Transverse colon (tissue), 4 donors: ENCODE data around the gene NPIPB6. TPM values are rescaled to one million over a fixed set of nuclear protein-coding genes. Genes with fewer than 3 reads are reported as not detected.

Experiments used
- DNase-seq: peaks from one replicate; pipeline ENCODE4 v3.0.0-alpha.2; 2019
- H3K27ac ChIP-seq, 4 donors: fragments of 200-600 bp; sonication (generic); 2 replicates each; pipeline ENCODE4 v1.5.1; 2016 to 2018; ENCODE audit warnings: inconsistent platforms in 4 of 4
- H3K27me3 ChIP-seq: fragments of 200-600 bp; sonication (generic); 2 replicates; pipeline ENCODE4 v1.5.1; 2017; ENCODE audit warnings: inconsistent platforms
- H3K36me3 ChIP-seq, 4 donors: fragments of 200-600 bp; sonication (generic); 2 replicates each; pipeline ENCODE4 v1.5.1; 2017 to 2019; ENCODE audit warnings: inconsistent platforms in 4 of 4
- H3K4me1 ChIP-seq, 4 donors: fragments of 200-600 bp; sonication (generic); 2 replicates each; pipeline ENCODE4 v1.5.1; 2017 to 2020; ENCODE audit warnings: inconsistent platforms in 4 of 4
- H3K4me3 ChIP-seq, 4 donors: fragments of 200-600 bp; sonication (generic); 1 replicate in 1 of 4; 2 replicates in 3 of 4; pipeline versions ENCODE4 v1.5.1 to v1.6.1; 2017 to 2019; ENCODE audit warnings: inconsistent platforms in 4 of 4
- H3K9me3 ChIP-seq, 2 donors: fragments of 200-600 bp; sonication (generic); 2 replicates each; pipeline ENCODE4 v1.5.1; 2017 to 2019; ENCODE audit warnings: inconsistent platforms in 2 of 2
- CTCF ChIP-seq, 5 experiments: fragments of 200-600 bp in 3 of 5; fragments of 450-650 bp in 2 of 5; sonication (generic) in 3 of 5; IDR thresholded peaks; 1 replicate in 2 of 5; 2 replicates in 3 of 5; pipeline ENCODE4 v1.5.1; 2016 to 2017; ENCODE audit warnings: antibody characterized with exemption in 5 of 5, inconsistent platforms in 3 of 5, mild to moderate bottlenecking in 2 of 5, moderate library complexity in 1 of 5
- EP300 ChIP-seq: sonication (generic); formaldehyde crosslinking; IDR thresholded peaks from one replicate; pipeline ENCODE4 v1.6.1; 2017; ENCODE audit warnings: antibody characterized with exemption, low read depth
- POLR2A ChIP-seq: fragments of 450-650 bp; IDR thresholded peaks from one replicate; pipeline ENCODE4 v1.6.1; 2016; ENCODE audit warnings: antibody characterized with exemption, mild to moderate bottlenecking, moderate library complexity
- POLR2AphosphoS5 ChIP-seq, 3 donors: sonication (generic); formaldehyde crosslinking; IDR thresholded peaks; one replicate each; pipeline ENCODE4 v1.6.1; 2016; ENCODE audit warnings: antibody characterized with exemption in 3 of 3
- WGBS, 2 donors: methylation state at CpG; one replicate each; pipeline ENCODE4 v1.1.5; 2018; ENCODE audit warnings: low coverage in 1 of 2; 5-methylcytosine and 5-hydroxymethylcytosine counted together
- in situ Hi-C, 4 donors: fragments of 200-750 bp; cut with MboI; loops; one replicate each; pipeline versions ENCODE4 v1.15.0 to v1.15.1; 2017; ENCODE audit warnings: low sequenced_read_pairs in 3 of 4, low pct_ligation_motif_present in 1 of 4, low pct_unique_long_range_greater_than_20kb in 1 of 4
- intact Hi-C: fragments of 100-400 bp; cut with DNase I; formaldehyde crosslinking; loops from one replicate; pipeline ENCODE4 v1.15.1; 2023; ENCODE audit warnings: low total_unique reads
- total RNA-seq, 4 donors: library from RNA; depleted of rRNA; stranded (reverse); fragments of >200 nt; gene quantifications; one replicate each; pipeline ENCODE4 v1.1.0, GENCODE V29; 2016

Gene NPIPB6
- total RNA-seq, 4 donors from 2014 or later = 5.8 to 12.7 TPM; not detected in 2

- Histone ChIP-seq H3K9me3 (no peaks in the 10 kb centered on the region), H3K4me1 (no peaks in the 10 kb centered on the region), H3K36me3 (no peaks in the 10 kb centered on the region), H3K4me3 (no peak overlapping the region), H3K27ac (no peak overlapping the region), H3K27me3 (no peaks in the 10 kb centered on the region)
- TF ChIP-seq CTCF (IDR thresholded peaks at IDR 0.05) (no peak), EP300 (no peak), POLR2AphosphoS5 (IDR thresholded peaks at IDR 0.05) (no peak), POLR2A (no peak)
- in situ Hi-C loops = no loop called here
- intact Hi-C loops = no loop called here
- no peak for DNase-seq
These were observed 60.2 kb downstream of the NPIPB6 start for GRCh38 chr16:28303132-28303531.

- in situ Hi-C loops = no loop called here
- TF ChIP-seq CTCF (IDR thresholded peaks at IDR 0.05) (no peak), EP300 (no peak), POLR2AphosphoS5 (IDR thresholded peaks at IDR 0.05) (no peak)
- DNase-seq = no peak
- H3K27me3 ChIP-seq = no peaks in the 10 kb centered on the region
- intact Hi-C loops = no loop called here
- no peaks in the 10 kb centered on the region for H3K4me1 ChIP-seq
- no peak overlapping the region for H3K27ac ChIP-seq
- no peaks in the 10 kb centered on the region for H3K9me3 ChIP-seq
- H3K4me3 ChIP-seq = no peak overlapping the region
- no peaks in the 10 kb centered on the region for H3K36me3 ChIP-seq
- WGBS, 2 donors = 85% methylated on average over 2 of the region's 2 CpGs; no CpG with 5 or more reads in 1 of the 2 donors
These were observed 61.7 kb downstream of the NPIPB6 start for GRCh38 chr16:28301620-28302019.

- Histone ChIP-seq H3K4me1 (no peaks in the 10 kb centered on the region), H3K9me3 (no peaks in the 10 kb centered on the region), H3K36me3 (no peaks in the 10 kb centered on the region), H3K27ac (no peak overlapping the region), H3K4me3 (no peak overlapping the region), H3K27me3 (no peaks in the 10 kb centered on the region)
- intact Hi-C loops = no loop called here
- 77% methylated on average over 5 of the region's 6 CpGs; no CpG with 5 or more reads in 1 of the 2 donors for WGBS, 2 donors
- DNase-seq = no peak
- TF ChIP-seq POLR2A = no peak
- no peak for TF ChIP-seq EP300
- TF ChIP-seq CTCF (IDR thresholded peaks at IDR 0.05) = no peak
- no peak for TF ChIP-seq POLR2AphosphoS5 (IDR thresholded peaks at IDR 0.05)
- in situ Hi-C loops = no loop called here
These were observed 62.2 kb downstream of the NPIPB6 start for GRCh38 chr16:28301154-28301553.

GRCh38 chr16:28300327-28300726 is 63.0 kb downstream of the NPIPB6 start:
- no peaks in the 10 kb centered on the region for H3K27me3 ChIP-seq
- no peak overlapping the region for H3K27ac ChIP-seq
- H3K36me3 ChIP-seq = no peaks in the 10 kb centered on the region
- no peak for DNase-seq
- H3K4me3 ChIP-seq = no peak overlapping the region
- intact Hi-C loops (no loop called here), in situ Hi-C loops (no loop called here)
- TF ChIP-seq POLR2AphosphoS5 (IDR thresholded peaks at IDR 0.05) (no peak), POLR2A (no peak), EP300 (no peak), CTCF (IDR thresholded peaks at IDR 0.05) (no peak)
- H3K9me3 ChIP-seq = no peaks in the 10 kb centered on the region
- WGBS, 2 donors = 94 to 95% methylated on average over 3 to 5 of the region's 5 CpGs
- H3K4me1 ChIP-seq = no peaks in the 10 kb centered on the region
